TTC549 (cell line): Measurements from ENCODE around the gene CNOT6L.
A peak's percentile ranks its signal among the peaks of the same experiment; 100 is the strongest.
"Not testable (repeated sequence)": the region's sequence is repeated elsewhere in the genome, so short reads cannot be mapped to it uniquely, and the experiment has no call there.

ENCODE experiments used
- FAIRE-seq: peaks from 2 replicates; lab custom pipeline; 2012; peaks lifted over from hg19 to GRCh38; lab: Jason Lieb, UNC

The CNOT6L gene

GRCh38 chr4:77818602-77819403 is at the start of gene CNOT6L:
CNOT6L (minus strand) TSS chr4:77819368; CDS start chr4:77819308, 60 bp downstream.
- no peak for FAIRE-seq

DNA sequence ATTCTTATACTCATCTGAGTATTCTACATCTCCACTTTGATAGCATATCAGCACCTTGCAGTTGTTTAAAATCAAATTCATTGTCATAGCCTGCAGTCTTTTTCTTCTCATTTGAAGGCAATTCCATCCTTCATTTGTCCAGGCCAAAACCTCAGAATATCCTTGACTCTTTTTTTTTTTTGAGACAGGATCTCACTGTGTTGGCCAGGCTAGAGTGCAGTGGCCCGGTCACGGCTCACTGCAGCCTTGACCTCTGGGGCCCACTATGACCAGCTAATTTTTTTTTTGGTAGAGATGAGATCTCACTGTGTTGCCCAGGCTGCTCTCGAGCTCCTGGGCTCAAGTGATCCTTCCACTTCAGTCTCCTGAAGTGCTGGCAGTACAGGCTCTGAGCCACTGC is 46.1 kb upstream of the CNOT6L start:
- no peak for FAIRE-seq

- FAIRE-seq = not testable (repeated sequence)
These were observed 44.2 kb upstream of the CNOT6L start for GRCh38 chr4:77863341-77863740.

GRCh38 chr4:77862478-77863216 is 43.5 kb upstream of the CNOT6L start, which contains the start of gene MRPL1:
MRPL1 (plus strand) TSS chr4:77862830; CDS start chr4:77862849, 19 bp downstream.
- peak; percentile 84 for FAIRE-seq

DNA sequence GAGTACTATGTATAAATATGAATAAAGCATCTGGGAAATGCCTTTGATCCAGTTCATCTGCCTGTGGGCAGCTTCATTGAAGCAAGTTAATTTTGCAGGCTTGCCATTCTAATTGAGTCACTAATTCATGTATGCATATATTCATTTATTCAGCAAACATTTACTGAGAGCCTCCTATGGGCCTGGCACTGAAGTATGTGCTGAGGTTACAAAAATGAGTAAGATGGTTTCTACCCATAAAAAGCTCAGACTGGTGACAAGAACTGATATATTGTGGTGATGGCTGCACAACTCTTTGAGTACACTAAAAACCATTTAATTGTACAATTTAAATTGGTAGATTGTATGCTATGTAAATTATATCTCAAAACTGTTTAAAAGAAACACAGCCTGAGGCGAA is 42.3 kb upstream of the CNOT6L start:
- FAIRE-seq = no peak

- no peak for FAIRE-seq
These were observed 40.1 kb upstream of the CNOT6L start for GRCh38 chr4:77859256-77859655.

DNA sequence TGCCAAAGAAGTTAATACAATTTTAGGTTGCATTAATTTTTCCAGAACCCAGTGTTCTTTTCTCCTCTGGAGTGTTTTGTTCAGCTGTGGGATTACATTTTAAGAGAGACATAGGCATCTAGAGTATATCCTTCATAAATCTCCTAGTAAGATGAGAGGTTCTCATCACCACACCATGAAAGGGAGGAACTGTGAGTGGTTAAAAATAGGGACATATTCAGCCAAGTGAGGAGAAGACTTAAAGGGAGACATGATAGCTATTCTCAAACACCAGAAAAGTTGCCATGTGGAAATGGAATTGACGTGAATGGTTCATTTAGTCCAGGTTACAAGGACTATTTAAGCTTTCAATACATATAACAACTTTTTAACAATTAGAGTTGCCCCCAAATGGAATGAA is 37.0 kb upstream of the CNOT6L start:
- no peak for FAIRE-seq

- FAIRE-seq = no peak
These were observed 35.4 kb upstream of the CNOT6L start for GRCh38 chr4:77854431-77855111.

GRCh38 chr4:77852892-77853495 is 33.8 kb upstream of the CNOT6L start:
- no peak for FAIRE-seq

DNA sequence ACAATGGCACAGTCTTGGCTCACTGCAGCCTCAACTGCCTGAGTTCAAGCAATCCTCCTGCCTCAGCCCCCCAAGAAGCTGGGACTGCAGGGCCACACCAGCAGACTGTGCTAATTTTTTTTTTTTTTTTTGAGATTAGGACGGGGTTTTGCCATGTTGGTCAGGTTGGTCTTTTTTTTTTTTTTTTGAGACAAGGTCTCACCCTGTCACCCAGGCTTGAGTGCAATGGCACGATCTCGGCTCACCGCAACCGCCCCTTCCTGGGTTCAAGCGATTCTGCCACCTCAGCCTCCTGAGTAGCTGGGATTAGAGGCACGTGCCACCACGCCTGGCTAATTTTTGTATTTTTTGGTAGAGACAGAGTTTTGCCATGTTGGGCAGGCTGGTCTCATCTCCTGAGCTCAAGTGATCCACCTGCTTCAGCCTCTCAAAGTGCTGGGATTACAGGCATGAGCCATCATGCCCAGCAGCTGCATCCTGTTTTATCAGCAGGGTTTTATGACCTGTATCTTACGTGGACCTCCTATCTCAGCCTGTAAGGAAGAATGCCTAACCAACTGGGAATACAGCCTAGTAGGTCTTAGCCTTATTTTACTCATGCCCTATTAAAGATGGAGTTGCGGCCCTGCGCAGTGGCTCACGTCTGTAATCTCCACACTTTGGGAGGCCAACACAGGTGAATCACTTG is 30.3 kb upstream of the CNOT6L start:
- FAIRE-seq = no peak

DNA sequence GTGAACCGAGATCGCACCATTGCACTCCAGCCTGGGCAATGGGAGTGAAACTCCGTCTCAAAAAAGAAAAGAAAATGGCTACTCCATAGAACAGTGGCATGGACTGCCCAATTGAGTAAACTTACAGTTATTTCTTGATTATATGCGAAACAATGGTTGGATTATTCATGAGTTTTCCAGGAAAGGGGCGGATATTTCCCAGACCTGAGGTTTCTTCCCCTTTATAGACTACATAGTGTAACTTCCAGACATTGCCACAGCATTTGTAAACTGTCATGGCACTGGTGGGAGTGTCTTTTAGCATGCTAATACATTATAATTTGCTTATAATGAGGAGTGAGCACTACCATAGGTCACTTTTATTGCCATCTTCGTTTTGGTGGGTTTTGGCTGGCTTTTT is 29.3 kb upstream of the CNOT6L start:
- no peak for FAIRE-seq

GRCh38 chr4:77845929-77846328 is 26.8 kb upstream of the CNOT6L start:
- FAIRE-seq = no peak

GRCh38 chr4:77845400-77845799 is 26.2 kb upstream of the CNOT6L start:
- no peak for FAIRE-seq

- FAIRE-seq = no peak
These were observed 25.2 kb upstream of the CNOT6L start for GRCh38 chr4:77844363-77844762.

DNA sequence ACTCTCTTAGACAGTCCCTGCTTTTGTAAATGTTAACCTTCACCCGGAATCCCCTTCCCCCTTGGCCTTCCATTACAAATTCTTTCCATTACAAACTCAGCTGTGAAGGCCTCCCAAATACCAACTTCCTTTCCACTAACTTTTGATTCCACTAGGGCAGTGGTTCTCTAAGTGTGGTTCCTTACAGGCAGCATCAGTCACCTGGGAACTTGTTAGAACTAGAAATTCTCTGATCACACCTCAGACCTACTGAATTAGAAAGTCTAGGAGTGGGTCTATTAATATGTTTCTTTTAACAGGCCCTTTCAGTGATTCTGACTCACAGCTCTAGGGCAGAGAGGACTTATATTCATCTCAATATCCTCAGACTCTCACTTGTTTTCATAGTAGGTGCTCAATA is 24.5 kb upstream of the CNOT6L start:
- FAIRE-seq = no peak

DNA sequence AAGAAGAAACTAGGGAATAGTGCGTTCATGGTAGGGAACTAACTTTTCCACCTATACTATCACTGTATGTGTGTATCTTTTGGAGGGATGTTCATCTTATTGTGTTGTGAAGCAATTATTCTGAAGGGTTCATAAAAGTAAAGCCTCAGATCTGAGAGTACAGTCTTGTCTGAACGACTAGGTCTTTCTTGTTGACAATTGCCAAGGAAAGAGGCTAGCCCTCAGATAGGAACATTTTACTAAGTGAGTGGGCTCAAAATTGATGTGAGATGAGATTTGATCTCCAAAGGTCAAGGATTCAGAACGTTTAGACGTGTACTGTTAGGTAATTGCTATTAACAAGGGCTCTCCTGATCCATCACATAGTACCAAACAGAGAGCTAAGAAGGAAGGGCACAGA is 15.2 kb upstream of the CNOT6L start:
- no peak for FAIRE-seq

- no peak for FAIRE-seq
These were observed 14.1 kb upstream of the CNOT6L start for GRCh38 chr4:77833126-77833724.

GRCh38 chr4:77827343-77827742 is 8.2 kb upstream of the CNOT6L start:
- FAIRE-seq = no peak

DNA sequence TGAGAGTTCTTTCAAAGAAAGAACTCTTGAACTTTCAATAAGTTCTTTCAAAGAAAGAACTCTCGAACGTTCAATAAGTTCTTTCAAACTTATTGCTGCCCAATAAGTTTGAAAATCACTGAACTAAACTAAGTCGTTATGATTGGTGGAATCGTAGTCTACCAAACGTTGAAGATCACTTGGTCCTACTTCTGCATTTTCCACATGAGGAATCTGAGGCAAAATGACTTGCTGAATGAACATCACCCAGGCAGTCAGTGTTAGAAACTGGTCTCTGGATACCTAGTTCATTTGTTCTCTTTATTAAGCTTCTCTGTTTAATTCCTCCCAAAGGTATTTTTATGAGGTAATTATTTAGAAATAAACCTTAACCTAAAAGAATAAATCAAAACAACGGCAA is 7.1 kb upstream of the CNOT6L start:
- no peak for FAIRE-seq

- no peak for FAIRE-seq
These were observed 2.6 kb upstream of the CNOT6L start for GRCh38 chr4:77821775-77822174.
